ENCODE data around the gene VPS4B. TPM values are rescaled to one million over a fixed set of nuclear protein-coding genes. Genes with fewer than 3 reads are reported as not detected.
A peak's percentile ranks its signal among the peaks of the same experiment; 100 is the strongest.

The VPS4B gene
- total RNA-seq (2013): 64.0 TPM
- polyA plus RNA-seq: 10 to 100 TPM; 15.4 to 48.8 (median 26.7) TPM
- polyA minus RNA-seq: 21.2 and 27.4 TPM in 2 replicates
- 112 to 242 (median 155) reads per million in 11 experiments for total RNA-seq

DNA sequence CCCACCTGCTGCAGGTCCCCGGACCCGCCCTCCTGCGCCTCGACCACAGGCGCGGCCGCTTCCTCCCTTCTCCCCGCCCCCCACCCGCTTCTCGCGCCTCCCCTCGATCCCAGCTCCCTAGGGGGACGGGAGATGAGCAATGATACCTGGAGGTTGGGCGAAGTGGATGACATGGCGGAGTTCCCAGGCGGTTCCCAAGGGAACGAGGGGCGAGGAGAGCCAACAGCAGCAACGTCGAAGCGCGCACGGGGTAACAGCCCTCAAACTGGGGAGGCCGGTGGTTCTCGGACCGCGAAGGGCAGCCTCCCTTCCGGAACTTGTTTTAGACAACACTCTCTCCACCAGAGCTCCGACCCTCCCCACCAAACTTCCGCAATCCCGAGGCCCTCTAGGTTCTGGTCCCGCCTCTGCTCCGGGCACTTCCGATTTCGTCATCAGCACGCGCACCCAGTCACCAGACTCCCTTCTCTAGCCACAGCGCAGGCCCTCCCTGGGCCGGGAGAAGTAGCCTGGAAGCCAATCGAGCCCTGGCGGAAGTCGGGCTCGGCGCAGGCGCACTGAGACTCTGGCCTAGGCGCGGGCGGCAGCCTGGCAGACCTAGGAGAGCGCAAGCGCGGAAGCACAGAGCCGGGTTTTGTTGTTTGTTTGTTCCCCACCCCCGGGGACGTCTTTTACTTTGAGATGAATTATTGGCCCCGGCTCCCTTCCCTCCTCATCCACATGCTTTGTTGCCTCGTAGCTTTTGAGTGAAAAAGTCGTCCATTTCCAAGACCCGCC lies at the start of gene VPS4B:
Gene VPS4B, minus strand, starts transcription at position 390 of the 777 bp plus-strand sequence. Its CDS starts 217 bp downstream, at position 173.
- peak within 1 kb of the TSS; percentile 85 to 94 (median 91) for H3K4me3 ChIP-seq (replicated peaks in 1 of 3; ENCODE audit: low read depth in 2 of 3, low read length in 3 of 3)
- H3K27me3 ChIP-seq (ENCODE audit: control insufficient read depth in 2 of 2, insufficient read depth in 2 of 2, low read length in 2 of 2): no peaks in the 10 kb centered on the region
- no peaks in the 10 kb centered on the region for H3K9me3 ChIP-seq (replicated peaks in 1 of 2; ENCODE audit: control insufficient read depth in 1 of 2, insufficient read depth in 1 of 2, low read length in 2 of 2)
- Mint-ChIP-seq H3K27ac (peak within 1 kb of the TSS; percentile 97 to 99 (median 99)), H3K27me3 (ENCODE audit: low read depth in 3 of 3) (peaks cover 0 to 6% (median 0%) of the 10 kb centered on the region in 3 donors), H3K9me3 (peaks cover 0 to 2% (median 0%) of the 10 kb centered on the region in 7 donors), H3K4me3 (peak within 1 kb of the TSS; percentile 97 to 98), H3K4me1 (peaks cover 18% of the 10 kb centered on the region), H3K36me3 (peaks cover 3 to 11% of the 10 kb centered on the region in 2 donors)
- H3K4me2 ChIP-seq (replicated peaks; ENCODE audit: extremely low read depth, low read length, poor library complexity, severe bottlenecking): peak within 1 kb of the TSS; percentile 92
- H3K4me1 ChIP-seq (ENCODE audit: control insufficient read depth in 1 of 2, insufficient read depth in 2 of 2, low read length in 2 of 2): peaks cover 16 to 23% of the 10 kb centered on the region in 2 donors
- peaks cover 23% of the 10 kb centered on the region for H4K20me1 ChIP-seq (ENCODE audit: insufficient read depth, low read length)
- H3K36me3 ChIP-seq (replicated peaks in 1 of 2; ENCODE audit: control insufficient read depth in 1 of 2, insufficient read depth in 2 of 2, low read length in 2 of 2): peaks cover 2 to 28% of the 10 kb centered on the region in 2 donors
- TF ChIP-seq, protein P1, sequence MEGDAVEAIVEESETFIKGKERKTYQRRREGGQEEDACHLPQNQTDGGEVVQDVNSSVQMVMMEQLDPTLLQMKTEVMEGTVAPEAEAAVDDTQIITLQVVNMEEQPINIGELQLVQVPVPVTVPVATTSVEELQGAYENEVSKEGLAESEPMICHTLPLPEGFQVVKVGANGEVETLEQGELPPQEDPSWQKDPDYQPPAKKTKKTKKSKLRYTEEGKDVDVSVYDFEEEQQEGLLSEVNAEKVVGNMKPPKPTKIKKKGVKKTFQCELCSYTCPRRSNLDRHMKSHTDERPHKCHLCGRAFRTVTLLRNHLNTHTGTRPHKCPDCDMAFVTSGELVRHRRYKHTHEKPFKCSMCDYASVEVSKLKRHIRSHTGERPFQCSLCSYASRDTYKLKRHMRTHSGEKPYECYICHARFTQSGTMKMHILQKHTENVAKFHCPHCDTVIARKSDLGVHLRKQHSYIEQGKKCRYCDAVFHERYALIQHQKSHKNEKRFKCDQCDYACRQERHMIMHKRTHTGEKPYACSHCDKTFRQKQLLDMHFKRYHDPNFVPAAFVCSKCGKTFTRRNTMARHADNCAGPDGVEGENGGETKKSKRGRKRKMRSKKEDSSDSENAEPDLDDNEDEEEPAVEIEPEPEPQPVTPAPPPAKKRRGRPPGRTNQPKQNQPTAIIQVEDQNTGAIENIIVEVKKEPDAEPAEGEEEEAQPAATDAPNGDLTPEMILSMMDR (IDR thresholded peaks at IDR 0.05): no peak
- DNase-seq: peak; percentile 100
- WGBS (ENCODE audit: insufficient coverage): under 1% methylated on average over 45 of the region's 58 CpGs
- peak within 1 kb of the TSS; percentile 99 for H3K9ac ChIP-seq (ENCODE audit: insufficient read depth, low read length, poor library complexity, severe bottlenecking)
- peaks cover 49% of the 10 kb centered on the region for H3K79me2 ChIP-seq (ENCODE audit: insufficient read depth, low read length)
- peak within 1 kb of the TSS; percentile 92 for H2AFZ ChIP-seq (ENCODE audit: insufficient read depth, low read depth, low read length, poor library complexity, severe bottlenecking)
- peak within 1 kb of the TSS; percentile 88 to 98 for H3K27ac ChIP-seq (ENCODE audit: low read depth in 1 of 2, low read length in 2 of 2)
- intact Hi-C loops (cut with micrococcal nuclease): loop anchor here (5.0 to 10.0 kb wide), 4 partner anchors 55 to 707 kb away; partner anchors contain the start of genes KDSR (in 2 of the 2), PHLPP1 (in 1 of the 2) and SERPINB8 (in 1 of the 2)

DNA sequence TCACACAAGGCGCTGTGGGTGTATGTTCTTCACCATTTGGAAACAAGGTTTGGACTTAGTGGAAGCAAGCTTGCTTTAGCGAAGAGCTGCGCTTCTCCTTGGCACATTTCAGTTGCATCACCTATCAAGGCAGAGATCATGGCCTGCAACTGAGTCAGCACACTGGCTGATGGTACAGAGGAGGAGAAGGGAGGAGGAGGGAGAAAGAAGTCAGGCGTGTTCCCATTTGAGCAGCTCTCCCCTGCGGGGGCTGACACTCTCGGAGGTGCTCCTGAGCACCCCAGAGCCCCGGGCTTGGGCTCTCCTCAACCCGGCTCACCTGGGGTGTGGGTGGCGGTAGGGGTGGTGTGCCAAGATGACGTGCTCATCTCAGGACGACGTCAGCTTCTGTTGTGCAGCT lies 48.5 kb upstream of the VPS4B start:
- Mint-ChIP-seq H3K4me3 (no peak overlapping the region), H3K27me3 (ENCODE audit: low read depth in 3 of 3) (peaks cover 0 to 2% (median 0%) of the 10 kb centered on the region in 3 donors), H3K9me3 (peaks cover 0 to 2% (median 0%) of the 10 kb centered on the region in 7 donors), H3K27ac (no peak overlapping the region), H3K4me1 (no peaks in the 10 kb centered on the region), H3K36me3 (no peaks in the 10 kb centered on the region)
- no peaks in the 10 kb centered on the region for H3K27me3 ChIP-seq (ENCODE audit: control insufficient read depth in 2 of 2, insufficient read depth in 2 of 2, low read length in 2 of 2)
- TF ChIP-seq, protein P1 (IDR thresholded peaks at IDR 0.05): no peak
- H3K4me3 ChIP-seq (replicated peaks in 1 of 3; ENCODE audit: low read depth in 2 of 3, low read length in 3 of 3): no peak overlapping the region
- no peaks in the 10 kb centered on the region for H3K79me2 ChIP-seq (ENCODE audit: insufficient read depth, low read length)
- no peaks in the 10 kb centered on the region for H3K9me3 ChIP-seq (replicated peaks in 1 of 2; ENCODE audit: control insufficient read depth in 1 of 2, insufficient read depth in 1 of 2, low read length in 2 of 2)
- 93% methylated on average over 7 of the region's 12 CpGs for WGBS (ENCODE audit: insufficient coverage)
- intact Hi-C loops (cut with micrococcal nuclease): no loop called here
- no peak overlapping the region for H3K4me2 ChIP-seq (replicated peaks; ENCODE audit: extremely low read depth, low read length, poor library complexity, severe bottlenecking)
- H3K27ac ChIP-seq (ENCODE audit: low read depth in 1 of 2, low read length in 2 of 2): no peak overlapping the region
- no peaks in the 10 kb centered on the region for H3K4me1 ChIP-seq (ENCODE audit: control insufficient read depth in 1 of 2, insufficient read depth in 2 of 2, low read length in 2 of 2)
- no peaks in the 10 kb centered on the region for H4K20me1 ChIP-seq (ENCODE audit: insufficient read depth, low read length)
- H3K9ac ChIP-seq (ENCODE audit: insufficient read depth, low read length, poor library complexity, severe bottlenecking): no peak overlapping the region
- no peak overlapping the region for H2AFZ ChIP-seq (ENCODE audit: insufficient read depth, low read depth, low read length, poor library complexity, severe bottlenecking)
- DNase-seq: no peak
- H3K36me3 ChIP-seq (replicated peaks in 1 of 2; ENCODE audit: control insufficient read depth in 1 of 2, insufficient read depth in 2 of 2, low read length in 2 of 2): no peaks in the 10 kb centered on the region
